Sigmoid colon (tissue), 7 donors: ENCODE measurements around the gene GPC6. TPM values are rescaled to one million over a fixed set of nuclear protein-coding genes. Genes with fewer than 3 reads are reported as not detected.

ENCODE experiments used
- DNase-seq: peaks from one replicate; pipeline ENCODE4 v3.0.0-alpha.2; 2019
- H3K27ac ChIP-seq, 4 donors: fragments of 200-600 bp; sonication (generic); one replicate each; pipeline ENCODE4 v1.5.1; 2016 to 2019; ENCODE audit warnings: mild to moderate bottlenecking in 1 of 4
- H3K27me3 ChIP-seq, 3 donors: fragments of 200-600 bp; sonication (generic); one replicate each; pipeline ENCODE4 v1.5.1; 2019; ENCODE audit warnings: mild to moderate bottlenecking in 1 of 3
- H3K36me3 ChIP-seq, 4 donors: fragments of 200-600 bp; sonication (generic); one replicate each; pipeline ENCODE4 v1.5.1; 2016 to 2019
- H3K4me1 ChIP-seq, 4 donors: fragments of 200-600 bp; sonication (generic); one replicate each; pipeline ENCODE4 v1.5.1; 2017 to 2019
- H3K4me3 ChIP-seq, 4 donors: fragments of 200-600 bp; sonication (generic); one replicate each; pipeline ENCODE4 v1.5.1; 2017 to 2019; ENCODE audit warnings: mild to moderate bottlenecking in 2 of 4, moderate library complexity in 1 of 4
- H3K9me3 ChIP-seq, 4 donors: fragments of 200-600 bp in 3 of 4; sonication (generic) in 3 of 4; one replicate each; pipeline versions ENCODE4 v1.5.1 to v1.6.1; 2013 to 2019
- EP300 ChIP-seq, 4 donors: sonication (generic); formaldehyde crosslinking; IDR thresholded peaks; one replicate each; pipeline ENCODE4 v1.6.1; 2017; ENCODE audit warnings: antibody characterized with exemption in 4 of 4
- POLR2A ChIP-seq, 2 donors: fragments of 450-650 bp; IDR thresholded peaks; one replicate each; pipeline ENCODE4 v1.6.1; 2016; ENCODE audit warnings: antibody characterized with exemption in 2 of 2, mild to moderate bottlenecking in 2 of 2, moderate library complexity in 2 of 2
- POLR2AphosphoS5 ChIP-seq, 4 donors: sonication (generic); formaldehyde crosslinking; IDR thresholded peaks; one replicate each; pipeline ENCODE4 v1.6.1; 2017; ENCODE audit warnings: antibody characterized with exemption in 4 of 4
- WGBS, 2 donors: extraction: QIAGEN DNeasy Blood & Tissue Kit; methylation state at CpG; one replicate each; pipeline ENCODE4 v1.1.7; 2013; 5-methylcytosine and 5-hydroxymethylcytosine counted together
- intact Hi-C: fragments of 100-400 bp; cut with DNase I; formaldehyde crosslinking; loops from one replicate; pipeline ENCODE4 v1.15.1; 2023
- polyA plus RNA-seq, 3 donors: library from polyadenylated mRNA; stranded (reverse); fragments of 200-250 nt; gene quantifications; one replicate each; pipeline ENCODE4 v1.2.3, GENCODE V29; 2013
- total RNA-seq, 4 donors: library from RNA; depleted of rRNA; stranded (reverse); fragments of >200 nt; gene quantifications; one replicate each; pipeline ENCODE4 v1.1.0, GENCODE V29; 2016
- TF ChIP-seq, protein P1 (sequence below), 4 experiments: fragments of 450-650 bp in 3 of 4; fragments of 200-600 bp in 1 of 4; IDR thresholded peaks; one replicate each; pipeline ENCODE4 v1.5.1; 2016 to 2019; ENCODE audit warnings: antibody characterized with exemption in 4 of 4, mild to moderate bottlenecking in 3 of 4, moderate library complexity in 2 of 4
- donor health status: healthy with polysubstance abuse.
- donor health status: Bipolar disorder and iron deficiency.
- donor health status: healthy.

GPC6 gene
- total and polyA plus RNA-seq, 7 donors: 0.23 to 27.5 (median 14.4) TPM

DNA sequence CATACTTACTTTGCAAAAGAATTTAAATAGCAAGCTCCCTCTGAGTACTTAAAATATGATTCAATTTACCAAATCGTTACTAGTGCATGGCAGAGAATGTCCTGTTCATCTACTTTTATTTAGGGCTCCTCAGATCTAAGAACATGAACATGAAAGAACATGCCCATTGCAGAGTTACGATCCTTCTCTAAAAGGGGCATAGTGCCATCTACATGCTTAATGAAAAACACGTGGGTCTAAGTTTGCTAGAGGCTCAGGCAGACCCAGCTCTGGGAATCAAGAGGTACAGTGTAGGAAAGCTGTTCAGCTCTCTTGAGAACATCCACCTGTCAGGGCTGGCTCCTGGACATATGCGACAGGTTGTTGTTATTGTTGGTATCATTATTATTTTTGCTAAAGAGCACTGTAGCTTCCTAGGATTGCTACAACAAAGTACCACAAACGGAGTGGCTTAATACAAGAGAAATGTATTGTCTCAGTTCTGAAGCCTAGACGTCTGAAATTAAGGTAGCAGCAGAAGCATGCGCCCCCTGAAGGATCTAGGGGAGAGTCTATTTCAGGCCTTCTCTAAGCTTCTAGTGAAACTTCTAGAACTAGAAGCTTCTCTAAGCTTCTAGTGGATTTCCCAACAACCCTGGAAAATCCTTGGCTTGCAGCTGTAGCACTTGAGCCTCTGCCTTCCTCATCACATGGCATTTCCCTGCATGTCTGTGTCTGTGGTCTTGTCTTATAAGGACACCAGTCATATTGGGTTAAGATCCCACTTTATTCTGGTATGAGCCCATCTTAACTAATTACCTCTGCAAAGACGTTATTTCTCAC, 1119.0 kb downstream of the GPC6 start:
- Histone ChIP-seq H3K27me3 (no peaks in the 10 kb centered on the region), H3K4me3 (no peak overlapping the region), H3K9me3 (no peaks in the 10 kb centered on the region), H3K4me1 (peaks cover 0 to 38% (median 23%) of the 10 kb centered on the region in 4 donors), H3K27ac (no peak overlapping the region), H3K36me3 (no peaks in the 10 kb centered on the region)
- TF ChIP-seq, protein P1, sequence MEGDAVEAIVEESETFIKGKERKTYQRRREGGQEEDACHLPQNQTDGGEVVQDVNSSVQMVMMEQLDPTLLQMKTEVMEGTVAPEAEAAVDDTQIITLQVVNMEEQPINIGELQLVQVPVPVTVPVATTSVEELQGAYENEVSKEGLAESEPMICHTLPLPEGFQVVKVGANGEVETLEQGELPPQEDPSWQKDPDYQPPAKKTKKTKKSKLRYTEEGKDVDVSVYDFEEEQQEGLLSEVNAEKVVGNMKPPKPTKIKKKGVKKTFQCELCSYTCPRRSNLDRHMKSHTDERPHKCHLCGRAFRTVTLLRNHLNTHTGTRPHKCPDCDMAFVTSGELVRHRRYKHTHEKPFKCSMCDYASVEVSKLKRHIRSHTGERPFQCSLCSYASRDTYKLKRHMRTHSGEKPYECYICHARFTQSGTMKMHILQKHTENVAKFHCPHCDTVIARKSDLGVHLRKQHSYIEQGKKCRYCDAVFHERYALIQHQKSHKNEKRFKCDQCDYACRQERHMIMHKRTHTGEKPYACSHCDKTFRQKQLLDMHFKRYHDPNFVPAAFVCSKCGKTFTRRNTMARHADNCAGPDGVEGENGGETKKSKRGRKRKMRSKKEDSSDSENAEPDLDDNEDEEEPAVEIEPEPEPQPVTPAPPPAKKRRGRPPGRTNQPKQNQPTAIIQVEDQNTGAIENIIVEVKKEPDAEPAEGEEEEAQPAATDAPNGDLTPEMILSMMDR (IDR thresholded peaks at IDR 0.05): no peak
- no peak for TF ChIP-seq POLR2AphosphoS5 (IDR thresholded peaks at IDR 0.05)
- no peak for TF ChIP-seq POLR2A (IDR thresholded peaks at IDR 0.05)
- no peak for TF ChIP-seq EP300 (IDR thresholded peaks at IDR 0.05)
- WGBS, 2 donors: 66 to 67% methylated on average over 8 of the region's 8 CpGs
- intact Hi-C loops: no loop called here
- DNase-seq: no peak

DNA sequence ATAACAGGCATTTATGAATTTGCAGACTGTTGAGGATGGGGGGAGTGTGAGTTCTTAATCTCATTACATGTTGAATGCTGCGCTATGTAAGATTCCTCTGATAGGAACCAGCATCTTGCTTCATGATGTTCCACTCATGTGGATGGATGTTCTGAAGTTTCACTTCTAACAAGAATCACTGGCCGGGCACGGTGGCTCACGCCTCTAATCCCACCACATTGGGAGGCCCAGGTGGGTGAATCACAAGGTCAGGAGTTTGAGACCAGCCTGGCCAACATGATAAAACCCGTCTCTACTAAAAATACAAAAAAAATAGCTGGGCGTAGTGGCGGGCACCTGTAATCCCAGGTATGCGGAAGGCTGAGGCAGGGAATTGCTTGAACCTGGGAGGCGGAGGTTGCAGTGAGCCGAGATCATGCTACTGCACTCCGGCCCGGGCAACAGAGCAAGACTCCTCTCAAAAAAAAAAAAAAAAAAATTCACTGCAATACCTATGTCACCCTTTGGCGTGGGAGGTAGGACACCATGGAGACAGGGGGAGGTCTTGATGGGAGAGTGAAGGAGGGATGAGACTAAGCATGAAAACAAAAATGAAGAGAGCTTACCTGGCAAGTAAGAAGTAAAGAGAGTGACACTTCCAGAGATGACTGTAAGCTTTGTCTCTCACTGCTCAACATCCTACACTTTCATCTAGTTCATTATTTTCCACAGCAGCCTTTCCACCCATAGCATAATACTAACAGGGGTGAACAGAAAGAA, 1119.8 kb downstream of the GPC6 start:
- Histone ChIP-seq H3K4me1 (peaks cover 0 to 38% (median 23%) of the 10 kb centered on the region in 4 donors), H3K36me3 (no peaks in the 10 kb centered on the region), H3K4me3 (no peak overlapping the region), H3K9me3 (no peaks in the 10 kb centered on the region), H3K27ac (no peak overlapping the region), H3K27me3 (no peaks in the 10 kb centered on the region)
- intact Hi-C loops: no loop called here
- TF ChIP-seq EP300 (IDR thresholded peaks at IDR 0.05): no peak
- TF ChIP-seq POLR2A (IDR thresholded peaks at IDR 0.05): no peak
- no peak for TF ChIP-seq POLR2AphosphoS5 (IDR thresholded peaks at IDR 0.05)
- WGBS, 2 donors: 93 to 96% methylated on average over 13 of the region's 13 CpGs
- DNase-seq: no peak

DNA sequence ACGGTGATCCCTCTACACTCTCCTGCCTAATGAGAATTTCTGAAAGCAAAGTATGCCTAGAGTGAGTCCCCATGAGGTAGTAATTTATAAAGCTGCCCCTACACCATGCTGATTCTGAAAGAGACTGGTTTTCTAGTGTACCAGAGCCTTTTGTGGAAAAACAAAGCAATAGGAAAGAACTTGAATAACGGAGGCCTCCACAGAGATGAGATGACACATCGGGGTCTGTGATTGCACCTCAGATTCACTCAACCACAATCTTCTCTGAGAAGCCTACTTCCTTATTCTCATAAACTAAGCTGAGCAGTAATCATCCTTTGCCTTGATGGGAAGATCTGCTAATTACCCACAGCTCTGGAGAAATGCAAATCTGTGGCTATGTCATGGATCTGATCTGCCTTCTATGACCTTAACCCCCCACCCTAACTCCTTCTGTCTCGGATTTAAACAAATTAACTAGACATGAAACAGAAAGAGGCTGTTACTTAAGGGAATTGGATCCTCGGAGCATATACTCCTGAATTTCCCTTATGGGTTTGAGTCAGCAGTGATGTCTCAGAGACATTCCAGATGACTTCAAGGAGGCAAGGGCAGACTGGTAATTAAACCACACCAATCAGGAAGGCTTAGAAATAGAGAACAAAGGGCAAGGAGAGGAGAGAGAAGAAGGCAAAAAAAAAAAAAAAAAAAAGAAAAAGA, 1124.8 kb downstream of the GPC6 start:
- Histone ChIP-seq H3K27ac (no peak overlapping the region), H3K36me3 (no peaks in the 10 kb centered on the region), H3K4me3 (no peak overlapping the region), H3K4me1 (no peaks in the 10 kb centered on the region), H3K27me3 (no peaks in the 10 kb centered on the region), H3K9me3 (no peaks in the 10 kb centered on the region)
- no peak for TF ChIP-seq EP300 (IDR thresholded peaks at IDR 0.05)
- TF ChIP-seq POLR2A (IDR thresholded peaks at IDR 0.05): no peak
- TF ChIP-seq, protein P1 (IDR thresholded peaks at IDR 0.05): no peak
- no peak for TF ChIP-seq POLR2AphosphoS5 (IDR thresholded peaks at IDR 0.05)
- intact Hi-C loops: no loop called here
- 65 to 66% methylated on average over 5 of the region's 5 CpGs for WGBS, 2 donors
- DNase-seq: no peak

DNA sequence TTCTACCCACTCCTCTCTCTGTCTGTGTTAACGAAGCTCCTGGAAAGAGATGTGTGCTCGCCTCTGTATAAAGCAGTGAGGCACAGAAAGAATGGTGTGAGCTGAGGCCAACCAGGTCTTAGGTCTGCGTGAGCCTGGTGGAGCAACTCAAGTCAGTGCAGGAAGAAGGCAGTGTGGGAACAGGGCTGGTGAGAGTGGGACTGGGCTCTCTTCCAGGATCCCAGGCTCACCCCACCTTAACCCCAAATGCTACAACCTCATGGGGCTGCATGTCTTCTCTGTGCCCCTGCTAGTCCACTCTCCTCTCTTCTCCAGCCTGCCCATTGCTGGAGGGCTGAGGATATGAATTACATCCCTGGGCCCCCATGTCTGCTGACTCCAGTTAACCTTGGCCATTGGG, 1125.5 kb downstream of the GPC6 start:
- intact Hi-C loops: no loop called here
- Histone ChIP-seq H3K4me3 (no peak overlapping the region), H3K9me3 (no peaks in the 10 kb centered on the region), H3K36me3 (no peaks in the 10 kb centered on the region), H3K27ac (no peak overlapping the region), H3K27me3 (no peaks in the 10 kb centered on the region), H3K4me1 (no peaks in the 10 kb centered on the region)
- TF ChIP-seq POLR2AphosphoS5 (IDR thresholded peaks at IDR 0.05): no peak
- TF ChIP-seq, protein P1 (IDR thresholded peaks at IDR 0.05): no peak
- no peak for TF ChIP-seq EP300 (IDR thresholded peaks at IDR 0.05)
- TF ChIP-seq POLR2A (IDR thresholded peaks at IDR 0.05): no peak
- DNase-seq: no peak
- WGBS, 2 donors: 86 to 91% methylated on average over 3 of the region's 3 CpGs
